GM21786 (cell line): ENCODE measurements around the gene C1orf185.
"Not testable (repeated sequence)": the region's sequence is repeated elsewhere in the genome, so short reads cannot be mapped to it uniquely, and the experiment has no call there.

Source experiments
- ATAC-seq: cut with Tn5 transposase; IDR thresholded peaks from one replicate; pipeline ENCODE4 v1.9.1; 2021; ENCODE audit not compliant: unreplicated experiment

The C1orf185 gene

GRCh38 chr1:51133045-51133444 is 31.0 kb downstream of the C1orf185 start:
- no peak for ATAC-seq

GRCh38 chr1:51137696-51138095 is 35.7 kb downstream of the C1orf185 start:
- not testable (repeated sequence) for ATAC-seq

GRCh38 chr1:51139474-51139873 is 37.4 kb downstream of the C1orf185 start:
- ATAC-seq: no peak

GRCh38 chr1:51147394-51147793 is 45.4 kb downstream of the C1orf185 start:
- no peak for ATAC-seq

GRCh38 chr1:51154776-51155175 is 52.7 kb downstream of the C1orf185 start:
- ATAC-seq: no peak

GRCh38 chr1:51156752-51157151 is 54.7 kb downstream of the C1orf185 start:
- ATAC-seq: no peak

- ATAC-seq: no peak
These were observed 55.4 kb downstream of the C1orf185 start for GRCh38 chr1:51157395-51157794.

GRCh38 chr1:51158263-51158662 is 56.2 kb downstream of the C1orf185 start:
- no peak for ATAC-seq

- not testable (repeated sequence) for ATAC-seq
These were observed 60.5 kb downstream of the C1orf185 start for GRCh38 chr1:51162560-51162959.

GRCh38 chr1:51165540-51165939 is 63.5 kb downstream of the C1orf185 start:
- ATAC-seq: no peak

- no peak for ATAC-seq
These were observed 66.3 kb downstream of the C1orf185 start for GRCh38 chr1:51168266-51168845.

- no peak for ATAC-seq
These were observed 66.9 kb downstream of the C1orf185 start for GRCh38 chr1:51168936-51169335.

GRCh38 chr1:51170342-51170741 is 68.3 kb downstream of the C1orf185 start:
- no peak for ATAC-seq

- no peak for ATAC-seq
These were observed 70.8 kb downstream of the C1orf185 start for GRCh38 chr1:51172811-51173210.

GRCh38 chr1:51175278-51175677 is 73.2 kb downstream of the C1orf185 start:
- no peak for ATAC-seq

- ATAC-seq: not testable (repeated sequence)
These were observed 76.0 kb downstream of the C1orf185 start for GRCh38 chr1:51177988-51178387.

GRCh38 chr1:51188230-51188629 is 86.2 kb downstream of the C1orf185 start:
- no peak for ATAC-seq

GRCh38 chr1:51189421-51190073 is 87.5 kb downstream of the C1orf185 start:
- no peak for ATAC-seq

- no peak for ATAC-seq
These were observed 88.9 kb downstream of the C1orf185 start for GRCh38 chr1:51190961-51191360.

- ATAC-seq: no peak
These were observed 90.3 kb downstream of the C1orf185 start for GRCh38 chr1:51192213-51192843.

- ATAC-seq: no peak
These were observed 91.5 kb downstream of the C1orf185 start for GRCh38 chr1:51193564-51193963.
